ENCODE data around the gene CTNND2.

CTNND2 gene

GRCh38 chr5:11304641-11305040 lies 599.6 kb downstream of the CTNND2 start:
- ChIA-PET POLR2A (no interaction called here), CTCF (no interaction called here)
- no peak for DNase-seq (ENCODE audit: extremely low spot score)
- TF ChIP-seq, protein P1, sequence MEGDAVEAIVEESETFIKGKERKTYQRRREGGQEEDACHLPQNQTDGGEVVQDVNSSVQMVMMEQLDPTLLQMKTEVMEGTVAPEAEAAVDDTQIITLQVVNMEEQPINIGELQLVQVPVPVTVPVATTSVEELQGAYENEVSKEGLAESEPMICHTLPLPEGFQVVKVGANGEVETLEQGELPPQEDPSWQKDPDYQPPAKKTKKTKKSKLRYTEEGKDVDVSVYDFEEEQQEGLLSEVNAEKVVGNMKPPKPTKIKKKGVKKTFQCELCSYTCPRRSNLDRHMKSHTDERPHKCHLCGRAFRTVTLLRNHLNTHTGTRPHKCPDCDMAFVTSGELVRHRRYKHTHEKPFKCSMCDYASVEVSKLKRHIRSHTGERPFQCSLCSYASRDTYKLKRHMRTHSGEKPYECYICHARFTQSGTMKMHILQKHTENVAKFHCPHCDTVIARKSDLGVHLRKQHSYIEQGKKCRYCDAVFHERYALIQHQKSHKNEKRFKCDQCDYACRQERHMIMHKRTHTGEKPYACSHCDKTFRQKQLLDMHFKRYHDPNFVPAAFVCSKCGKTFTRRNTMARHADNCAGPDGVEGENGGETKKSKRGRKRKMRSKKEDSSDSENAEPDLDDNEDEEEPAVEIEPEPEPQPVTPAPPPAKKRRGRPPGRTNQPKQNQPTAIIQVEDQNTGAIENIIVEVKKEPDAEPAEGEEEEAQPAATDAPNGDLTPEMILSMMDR (IDR thresholded peaks at IDR 0.05; ENCODE audit: control extremely low read depth, extremely low read depth, low read depth, missing control alignments) = no peak

GRCh38 chr5:11302663-11303062 lies 601.6 kb downstream of the CTNND2 start:
- ChIA-PET CTCF (no interaction called here), POLR2A (no interaction called here)
- DNase-seq (ENCODE audit: extremely low spot score) = no peak
- TF ChIP-seq, protein P1 (IDR thresholded peaks at IDR 0.05; ENCODE audit: control extremely low read depth, extremely low read depth, low read depth, missing control alignments) = no peak

GRCh38 chr5:11301171-11301570 lies 603.1 kb downstream of the CTNND2 start:
- ChIA-PET CTCF (no interaction called here), POLR2A (no interaction called here)
- TF ChIP-seq, protein P1 (IDR thresholded peaks at IDR 0.05; ENCODE audit: control extremely low read depth, extremely low read depth, low read depth, missing control alignments) = no peak
- no peak for DNase-seq (ENCODE audit: extremely low spot score)

DNA sequence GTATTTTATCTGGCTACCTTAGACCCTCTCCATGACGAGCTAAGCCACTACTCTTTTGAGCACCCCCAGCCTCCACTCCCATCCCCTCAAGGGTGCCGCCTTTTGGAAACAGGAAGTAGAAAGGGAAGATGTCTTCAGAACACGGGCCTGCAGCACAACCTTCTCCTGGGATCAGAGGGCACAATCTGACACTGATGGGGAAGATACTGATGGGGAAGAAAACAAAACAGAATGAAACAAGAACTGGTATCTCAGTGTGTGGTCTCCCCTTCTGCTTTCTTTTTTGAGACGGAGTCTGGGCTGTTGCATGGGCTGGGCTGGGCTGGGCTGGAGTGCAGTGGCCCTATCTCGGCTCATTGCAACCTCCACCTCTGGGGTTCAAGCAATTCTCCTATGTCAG lies 603.5 kb downstream of the CTNND2 start:
- TF ChIP-seq, protein P1 (IDR thresholded peaks at IDR 0.05; ENCODE audit: control extremely low read depth, extremely low read depth, low read depth, missing control alignments) = no peak
- ChIA-PET CTCF (no interaction called here), POLR2A (no interaction called here)
- DNase-seq (ENCODE audit: extremely low spot score) = no peak

GRCh38 chr5:11298877-11299276 lies 605.4 kb downstream of the CTNND2 start:
- DNase-seq (ENCODE audit: extremely low spot score) = no peak
- POLR2A ChIA-PET = no interaction called here
- TF ChIP-seq, protein P1 (IDR thresholded peaks at IDR 0.05; ENCODE audit: control extremely low read depth, extremely low read depth, low read depth, missing control alignments) = no peak
- CTCF ChIA-PET = interaction anchor here (0.9 to 1.7 kb wide), 5 partner anchors 9 to 52 kb away, joined by 3 to 6 read pairs (median 4); no protein-coding TSS in a partner anchor

- CTCF ChIA-PET = interaction anchor here (0.7 kb wide), 1 partner anchor 27 kb away, joined by 3 read pairs; no protein-coding TSS in a partner anchor
- POLR2A ChIA-PET = no interaction called here
- TF ChIP-seq, protein P1 (IDR thresholded peaks at IDR 0.05; ENCODE audit: control extremely low read depth, extremely low read depth, low read depth, missing control alignments) = no peak
- no peak for DNase-seq (ENCODE audit: extremely low spot score)
Measured at GRCh38 chr5:11293523-11293922, 610.7 kb downstream of the CTNND2 start.
